Fibroblast of villous mesenchyme (primary cell): Measurements from ENCODE around the gene PRDM16. TPM values are rescaled to one million over a fixed set of nuclear protein-coding genes. Genes with fewer than 3 reads are reported as not detected.

ENCODE experiments used
- DNase-seq: peaks from one replicate; pipeline ENCODE4 v3.0.0-alpha.2; 2010; ENCODE audit warnings: low read depth
- H3K4me3 ChIP-seq: 2 replicates; pipeline ENCODE4 v1.5.1; 2011; ENCODE audit warnings: low read depth, mild to moderate bottlenecking, low read length
- total RNA-seq: library from RNA; depleted of rRNA; stranded (reverse); fragments of >200 nt; gene quantifications from 2 replicates; pipeline ENCODE4 v1.2.3, GENCODE V29; 2012
- TF ChIP-seq, protein P1 (sequence below): IDR thresholded peaks from 2 replicates; pipeline ENCODE4 v1.5.1; 2012; ENCODE audit warnings: low read depth, mild to moderate bottlenecking, low read length; ENCODE audit not compliant: insufficient read depth

Gene PRDM16
- total RNA-seq, 1 donor: 1.7 TPM

DNA sequence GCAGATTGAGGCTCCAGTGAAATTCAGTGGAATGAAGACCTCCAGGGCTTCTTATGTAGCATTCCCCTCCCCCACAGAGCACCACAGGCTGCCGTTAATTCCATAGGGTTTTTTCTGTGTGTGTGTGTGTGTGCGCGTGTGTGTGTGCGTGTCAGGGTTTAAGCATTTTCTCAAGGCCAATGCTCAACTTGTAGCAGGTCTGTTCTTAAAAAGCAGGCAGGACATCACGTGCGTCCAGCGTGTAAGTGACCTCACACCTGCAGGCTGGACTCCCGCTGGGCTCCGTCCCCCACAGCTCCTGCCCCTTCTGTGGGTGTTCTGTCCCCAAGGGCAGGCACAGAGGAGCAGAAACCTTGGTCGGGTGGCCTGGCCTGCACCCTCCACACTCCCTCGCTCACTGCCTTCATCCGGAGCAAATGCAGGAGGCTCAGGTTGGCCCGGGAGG, 5.3 kb downstream of the PRDM16 start:
- no peak for DNase-seq
- no peak overlapping the region for H3K4me3 ChIP-seq
- TF ChIP-seq, protein P1, sequence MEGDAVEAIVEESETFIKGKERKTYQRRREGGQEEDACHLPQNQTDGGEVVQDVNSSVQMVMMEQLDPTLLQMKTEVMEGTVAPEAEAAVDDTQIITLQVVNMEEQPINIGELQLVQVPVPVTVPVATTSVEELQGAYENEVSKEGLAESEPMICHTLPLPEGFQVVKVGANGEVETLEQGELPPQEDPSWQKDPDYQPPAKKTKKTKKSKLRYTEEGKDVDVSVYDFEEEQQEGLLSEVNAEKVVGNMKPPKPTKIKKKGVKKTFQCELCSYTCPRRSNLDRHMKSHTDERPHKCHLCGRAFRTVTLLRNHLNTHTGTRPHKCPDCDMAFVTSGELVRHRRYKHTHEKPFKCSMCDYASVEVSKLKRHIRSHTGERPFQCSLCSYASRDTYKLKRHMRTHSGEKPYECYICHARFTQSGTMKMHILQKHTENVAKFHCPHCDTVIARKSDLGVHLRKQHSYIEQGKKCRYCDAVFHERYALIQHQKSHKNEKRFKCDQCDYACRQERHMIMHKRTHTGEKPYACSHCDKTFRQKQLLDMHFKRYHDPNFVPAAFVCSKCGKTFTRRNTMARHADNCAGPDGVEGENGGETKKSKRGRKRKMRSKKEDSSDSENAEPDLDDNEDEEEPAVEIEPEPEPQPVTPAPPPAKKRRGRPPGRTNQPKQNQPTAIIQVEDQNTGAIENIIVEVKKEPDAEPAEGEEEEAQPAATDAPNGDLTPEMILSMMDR: no peak

DNA sequence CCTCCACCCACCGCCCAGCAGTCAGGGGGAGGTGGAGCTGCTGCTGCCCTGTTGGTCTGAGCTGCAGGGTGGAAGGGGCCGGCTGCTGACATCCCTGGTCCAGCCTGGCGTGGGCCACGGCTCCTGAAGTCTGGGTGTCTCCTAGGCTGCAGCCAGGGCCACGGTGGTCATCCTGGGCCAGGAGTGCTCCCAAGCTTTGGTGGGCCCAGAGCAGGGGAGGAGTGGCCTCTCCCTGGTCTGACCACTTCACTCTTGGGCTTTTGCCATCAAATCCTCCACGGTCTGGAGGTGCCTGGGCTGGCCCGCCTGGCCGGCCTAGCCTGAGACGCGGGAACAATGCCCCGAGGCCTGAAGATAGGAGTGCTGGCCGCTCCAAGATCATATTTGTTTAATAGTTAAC, 5.8 kb downstream of the PRDM16 start:
- H3K4me3 ChIP-seq: no peak overlapping the region
- DNase-seq: no peak

DNA sequence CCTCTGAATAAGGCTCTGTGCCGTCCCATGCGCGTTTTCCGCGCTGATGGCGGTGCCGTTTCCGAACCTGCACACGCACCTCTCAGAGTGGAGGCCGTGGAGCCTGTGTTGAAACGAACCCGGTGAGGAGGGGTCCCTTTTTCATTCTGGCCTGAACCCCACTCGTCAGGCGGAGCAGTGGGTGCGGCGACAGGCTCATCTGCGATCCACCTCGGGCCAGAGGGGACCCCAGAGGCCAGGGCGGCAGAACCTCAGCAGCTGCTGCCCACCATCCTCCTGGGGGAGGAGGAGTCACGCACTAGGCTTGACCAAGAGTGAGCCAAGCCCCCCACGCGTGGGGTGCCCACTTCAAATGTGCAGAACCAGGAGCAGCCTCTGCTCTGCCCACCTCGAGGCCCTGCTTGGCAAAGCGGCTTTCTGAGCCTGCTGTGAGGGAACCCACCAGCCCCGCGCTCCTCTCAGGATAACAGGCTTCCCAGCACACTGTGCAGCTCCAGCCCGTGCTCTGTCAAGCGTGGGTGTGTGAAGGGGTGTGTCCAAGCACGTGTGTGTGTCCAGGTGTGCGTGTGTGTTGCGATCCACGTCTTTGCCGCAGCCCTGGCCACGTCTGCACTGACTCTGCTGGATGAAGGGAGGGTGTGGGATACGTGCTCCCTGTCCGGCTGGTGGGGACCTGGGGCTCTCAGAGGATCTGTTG, 6.8 kb downstream of the PRDM16 start:
- H3K4me3 ChIP-seq: no peak overlapping the region
- TF ChIP-seq, protein P1: no peak
- DNase-seq: no peak

More for the DNA sequence above, 5.8 kb downstream of the PRDM16 start:
- TF ChIP-seq, protein P1: no peak

DNA sequence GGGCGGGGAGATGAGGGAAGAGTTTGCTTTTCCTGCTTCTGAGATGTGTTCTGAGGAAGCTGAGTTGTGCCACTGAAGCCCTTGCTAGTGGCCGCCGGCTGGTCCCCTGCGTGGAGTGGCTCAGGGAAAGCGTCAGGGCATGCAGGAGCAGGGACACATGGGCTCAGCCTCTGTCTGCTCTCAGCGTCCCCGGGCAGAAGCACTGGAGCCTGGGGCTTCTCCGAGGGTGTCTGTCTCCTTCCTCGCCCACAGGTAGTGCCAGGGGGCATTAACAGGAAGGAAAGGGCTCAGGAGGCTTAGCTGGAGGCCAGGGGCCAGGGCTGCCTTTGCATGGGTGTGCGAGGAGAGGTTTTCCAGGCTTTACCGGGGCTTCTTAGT, 7.3 kb downstream of the PRDM16 start:
- DNase-seq: no peak
- TF ChIP-seq, protein P1: no peak
- H3K4me3 ChIP-seq: no peak overlapping the region

DNA sequence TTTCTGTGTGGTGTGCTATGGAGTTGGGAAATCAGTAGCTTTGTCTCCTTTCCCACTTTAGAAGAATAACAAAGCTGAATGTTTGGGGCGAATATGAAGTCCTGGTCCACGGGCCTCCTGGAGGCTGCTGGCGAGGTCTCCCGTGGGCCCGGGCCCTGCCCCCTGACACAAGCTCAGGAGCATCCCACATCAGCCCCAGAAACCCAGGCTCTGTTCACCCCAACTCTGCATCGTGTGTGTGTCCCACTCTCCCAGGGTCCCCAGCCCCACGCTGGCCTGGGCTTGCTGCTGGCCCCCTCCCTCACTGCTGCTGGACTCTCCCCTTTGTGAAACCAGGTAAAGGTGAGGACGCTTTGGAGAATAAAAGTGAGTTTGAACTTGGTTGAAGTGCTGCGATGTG, 8.1 kb downstream of the PRDM16 start:
- no peak for DNase-seq
- no peak overlapping the region for H3K4me3 ChIP-seq
- TF ChIP-seq, protein P1: no peak

DNA sequence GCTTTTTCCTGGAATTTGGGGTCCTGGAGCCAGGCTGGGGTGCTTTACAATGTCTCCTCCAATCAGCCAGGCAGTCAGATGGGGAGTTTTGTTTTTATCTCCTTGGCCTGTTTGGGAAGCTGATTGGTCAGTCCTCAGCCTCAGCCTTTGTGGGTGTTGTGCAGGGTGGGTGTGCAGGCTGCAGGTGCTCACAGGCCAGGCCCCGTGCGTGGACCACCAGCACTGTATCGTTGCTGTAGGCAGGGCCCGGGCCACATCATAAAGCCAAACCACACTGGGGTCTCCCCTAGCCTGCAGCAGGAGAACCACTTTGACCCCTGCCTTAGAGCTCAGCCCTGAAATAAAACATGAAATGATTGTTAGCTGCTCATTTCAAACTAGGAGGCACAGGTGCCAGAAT, 8.6 kb downstream of the PRDM16 start:
- no peak overlapping the region for H3K4me3 ChIP-seq
- TF ChIP-seq, protein P1: no peak
- no peak for DNase-seq

DNA sequence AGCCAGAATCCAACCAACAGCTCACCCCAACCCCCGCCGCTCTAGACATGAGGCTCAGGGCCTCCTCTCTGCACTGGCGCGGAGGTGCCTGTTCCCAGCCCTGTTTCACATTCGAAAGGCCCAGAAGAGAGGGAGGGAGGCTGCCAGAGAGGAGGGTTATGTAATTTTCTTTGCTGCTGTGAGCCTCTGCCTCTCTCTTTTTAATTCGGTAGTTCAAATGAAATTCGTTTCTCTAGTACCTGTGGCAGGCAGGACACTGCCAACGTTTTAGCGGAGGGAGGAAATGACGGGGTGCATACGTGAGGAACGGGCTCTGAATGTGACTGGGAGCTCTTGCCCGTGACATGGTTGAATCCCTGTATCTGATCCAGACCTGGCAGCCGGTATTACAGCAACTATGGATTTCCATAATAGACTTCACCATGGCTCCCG, 9.4 kb downstream of the PRDM16 start:
- TF ChIP-seq, protein P1: no peak
- H3K4me3 ChIP-seq: no peak overlapping the region
- no peak for DNase-seq
